ENCODE measurements around the gene GCSAM. TPM values are rescaled to one million over a fixed set of nuclear protein-coding genes. Genes with fewer than 3 reads are reported as not detected.
A peak's percentile ranks its signal among the peaks of the same experiment; 100 is the strongest.

The GCSAM gene
- polyA plus RNA-seq, 2 of the 4 experiments (the other 2 are of a cell fraction) = not detected

DNA sequence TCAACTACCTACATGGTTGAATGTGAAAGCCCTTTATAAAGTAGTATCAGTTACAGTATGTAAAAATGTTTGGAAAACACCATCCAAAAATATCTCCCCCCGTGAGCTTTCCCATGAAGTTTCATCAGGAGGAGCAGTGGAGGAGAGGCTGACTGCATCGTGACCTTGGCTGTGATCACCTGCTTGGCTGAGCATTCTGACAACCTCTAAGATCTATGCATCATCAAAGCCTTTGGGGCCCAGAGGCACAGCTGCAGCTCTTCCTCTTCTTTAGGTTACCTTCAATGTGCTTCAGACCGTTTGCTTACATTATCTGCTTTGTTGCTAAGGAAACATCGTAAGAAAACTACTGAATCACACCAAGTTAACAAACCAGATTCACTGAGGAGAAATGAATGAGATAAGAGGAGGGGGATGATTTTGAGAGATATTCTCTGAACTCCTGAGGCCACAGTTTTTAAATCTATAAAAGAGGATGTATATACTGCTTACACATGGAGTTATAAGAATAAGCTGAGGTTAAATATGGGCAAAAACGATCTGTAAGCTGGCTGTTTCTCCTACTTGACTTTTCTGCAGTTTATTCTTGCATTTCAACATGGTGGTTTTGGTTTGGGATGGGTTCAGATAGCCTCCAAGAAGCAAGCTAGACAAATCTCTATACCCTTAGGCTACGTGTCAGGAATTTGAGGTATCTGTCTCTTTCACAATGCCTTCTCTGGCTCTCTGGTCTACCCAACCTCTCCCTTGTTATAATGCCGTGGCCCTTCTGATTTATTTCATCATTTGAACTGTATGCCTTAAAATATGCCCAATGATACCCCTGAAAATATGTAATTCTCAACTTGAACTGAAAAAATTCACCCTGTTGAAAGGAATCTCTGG, 4.0 kb downstream of the GCSAM start:
- no peaks in the 10 kb centered on the region for H3K9me3 ChIP-seq
- POLR2A ChIA-PET = no interaction called here
- DNase-seq (ENCODE audit: low read depth in 1 of 2, low spot score in 1 of 2) (peak in 1 of 2 experiments; percentile 3), FAIRE-seq (no peak), ATAC-seq (no peak)
- TF ChIP-seq TP53 (CRISPR knock-in tag; IDR thresholded peaks at IDR 0.05) = no peak
- no peak for TF ChIP-seq NFE2L2 (conservative IDR thresholded peaks at IDR 0.05; ENCODE audit: low read length)
- no peak for TF ChIP-seq CHD2 (IDR thresholded peaks at IDR 0.05; ENCODE audit: low read length, partially characterized antibody)
- TF ChIP-seq ZFP36 (IDR thresholded peaks at IDR 0.05; ENCODE audit: borderline replicate concordance, partially characterized antibody) = no peak
- no peak for TF ChIP-seq SREBF2 (IDR thresholded peaks at IDR 0.05)
- TF ChIP-seq POLR2A (IDR thresholded peaks at IDR 0.05; ENCODE audit: low read length) = no peak
- TF ChIP-seq MYC (IDR thresholded peaks at IDR 0.05; ENCODE audit: borderline replicate concordance, low read length) = no peak
- TF ChIP-seq ZC3H11A (IDR thresholded peaks at IDR 0.05) = no peak
- TF ChIP-seq, protein P1, sequence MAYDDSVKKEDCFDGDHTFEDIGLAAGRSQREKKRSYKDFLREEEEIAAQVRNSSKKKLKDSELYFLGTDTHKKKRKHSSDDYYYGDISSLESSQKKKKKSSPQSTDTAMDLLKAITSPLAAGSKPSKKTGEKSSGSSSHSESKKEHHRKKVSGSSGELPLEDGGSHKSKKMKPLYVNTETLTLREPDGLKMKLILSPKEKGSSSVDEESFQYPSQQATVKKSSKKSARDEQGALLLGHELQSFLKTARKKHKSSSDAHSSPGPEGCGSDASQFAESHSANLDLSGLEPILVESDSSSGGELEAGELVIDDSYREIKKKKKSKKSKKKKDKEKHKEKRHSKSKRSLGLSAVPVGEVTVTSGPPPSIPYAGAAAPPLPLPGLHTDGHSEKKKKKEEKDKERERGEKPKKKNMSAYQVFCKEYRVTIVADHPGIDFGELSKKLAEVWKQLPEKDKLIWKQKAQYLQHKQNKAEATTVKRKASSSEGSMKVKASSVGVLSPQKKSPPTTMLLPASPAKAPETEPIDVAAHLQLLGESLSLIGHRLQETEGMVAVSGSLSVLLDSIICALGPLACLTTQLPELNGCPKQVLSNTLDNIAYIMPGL (CRISPR knock-in tag; IDR thresholded peaks at IDR 0.05; ENCODE audit: borderline replicate concordance) = no peak
- CTCF ChIA-PET = interaction anchor here (0.9 to 2.9 kb wide), 2 partner anchors 9 to 18 kb away, joined by 4 to 8 read pairs; no protein-coding TSS in a partner anchor
- H3K4me1 ChIP-seq = peaks cover 4% of the 10 kb centered on the region; the same call in 1 of the 3 replicates
- no peak overlapping the region for H3K4me2 ChIP-seq
- H3K4me3 ChIP-seq = no peak overlapping the region
- H3K27ac ChIP-seq = no peak overlapping the region
- WGBS (ENCODE audit: missing lambda C conversion rate) = 65% methylated on average over 7 of the region's 7 CpGs

DNA sequence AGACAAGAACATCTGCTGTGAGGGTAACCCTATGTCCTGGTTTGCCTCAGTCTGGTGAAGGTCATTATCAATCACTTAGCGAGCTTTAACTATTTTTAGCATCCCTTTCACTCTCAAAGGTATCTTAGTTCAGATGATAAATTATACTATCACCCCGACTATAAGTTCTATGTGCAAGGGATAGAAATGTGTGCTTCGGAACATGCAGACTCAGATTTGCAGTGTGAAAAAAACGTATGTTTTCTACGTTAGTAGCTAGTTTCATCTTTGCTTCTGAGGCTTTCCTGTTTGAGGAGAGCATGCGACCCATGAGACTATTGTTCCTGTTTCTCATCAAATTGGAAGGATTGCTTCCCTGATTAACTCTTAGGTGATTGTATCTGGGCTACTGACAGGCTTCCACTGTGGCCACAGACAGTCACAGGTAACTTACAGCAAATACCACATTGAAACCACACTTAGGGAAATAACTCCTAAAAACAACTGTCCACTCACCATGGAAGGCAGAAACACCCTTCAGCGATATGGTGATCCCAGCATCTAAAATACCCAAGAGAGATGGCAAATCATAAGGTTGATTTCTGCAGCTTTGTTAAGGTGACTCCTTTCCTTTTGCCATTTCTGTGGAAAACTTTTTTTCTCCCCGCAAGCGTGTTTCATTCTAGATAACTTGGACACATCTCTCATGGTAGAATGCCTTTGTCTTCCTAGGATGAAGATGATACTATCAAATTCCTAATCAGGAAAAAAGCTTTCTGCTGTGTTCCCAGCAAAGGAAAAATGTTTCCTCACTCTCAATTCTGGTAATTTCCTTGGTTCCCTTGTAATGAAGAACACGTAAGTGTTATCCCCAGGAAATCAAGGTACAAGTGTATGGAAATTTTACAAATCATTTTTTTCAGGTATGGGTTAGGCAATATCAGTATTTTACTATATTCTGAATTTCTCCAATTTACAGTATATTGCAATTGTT, 5.2 kb downstream of the GCSAM start:
- peaks cover 4% of the 10 kb centered on the region; the same call in 1 of the 3 replicates for H3K4me1 ChIP-seq
- no peak overlapping the region for H3K27ac ChIP-seq
- ChIA-PET POLR2A (no interaction called here), CTCF (interaction anchor here (0.6 to 2.9 kb wide), 4 partner anchors 8 to 1889 kb away, joined by 3 to 8 read pairs (median 4); no protein-coding TSS in a partner anchor)
- no peak for TF ChIP-seq ZSCAN20 (CRISPR knock-in tag; IDR thresholded peaks at IDR 0.05)
- no peak for TF ChIP-seq SREBF2 (IDR thresholded peaks at IDR 0.05)
- no peak for TF ChIP-seq RAD21 (conservative IDR thresholded peaks at IDR 0.05 in 1 of 2, IDR thresholded peaks at IDR 0.05 in 1 of 2)
- TF ChIP-seq CBX8 (IDR thresholded peaks at IDR 0.05) = no peak
- no peak for TF ChIP-seq EP300 (IDR thresholded peaks at IDR 0.05)
- TF ChIP-seq KDM5A (IDR thresholded peaks at IDR 0.05) = no peak
- TF ChIP-seq, protein P1 (CRISPR knock-in tag; IDR thresholded peaks at IDR 0.05; ENCODE audit: borderline replicate concordance) = no peak
- TF ChIP-seq, protein P2, sequence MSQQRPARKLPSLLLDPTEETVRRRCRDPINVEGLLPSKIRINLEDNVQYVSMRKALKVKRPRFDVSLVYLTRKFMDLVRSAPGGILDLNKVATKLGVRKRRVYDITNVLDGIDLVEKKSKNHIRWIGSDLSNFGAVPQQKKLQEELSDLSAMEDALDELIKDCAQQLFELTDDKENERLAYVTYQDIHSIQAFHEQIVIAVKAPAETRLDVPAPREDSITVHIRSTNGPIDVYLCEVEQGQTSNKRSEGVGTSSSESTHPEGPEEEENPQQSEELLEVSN (IDR thresholded peaks at IDR 0.05; ENCODE audit: borderline replicate concordance, low read depth) = no peak
- TF ChIP-seq ZNF302 (CRISPR knock-in tag; IDR thresholded peaks at IDR 0.05) = no peak
- TF ChIP-seq, protein P3, sequence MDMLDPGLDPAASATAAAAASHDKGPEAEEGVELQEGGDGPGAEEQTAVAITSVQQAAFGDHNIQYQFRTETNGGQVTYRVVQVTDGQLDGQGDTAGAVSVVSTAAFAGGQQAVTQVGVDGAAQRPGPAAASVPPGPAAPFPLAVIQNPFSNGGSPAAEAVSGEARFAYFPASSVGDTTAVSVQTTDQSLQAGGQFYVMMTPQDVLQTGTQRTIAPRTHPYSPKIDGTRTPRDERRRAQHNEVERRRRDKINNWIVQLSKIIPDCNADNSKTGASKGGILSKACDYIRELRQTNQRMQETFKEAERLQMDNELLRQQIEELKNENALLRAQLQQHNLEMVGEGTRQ (IDR thresholded peaks at IDR 0.05) = no peak
- no peak for TF ChIP-seq PHF8 (IDR thresholded peaks at IDR 0.05; ENCODE audit: borderline replicate concordance, low read depth)
- TF ChIP-seq HOXA7 (CRISPR knock-in tag; IDR thresholded peaks at IDR 0.05) = no peak
- no peak for TF ChIP-seq MAFK (IDR thresholded peaks at IDR 0.05; ENCODE audit: partially characterized antibody)
- no peak for TF ChIP-seq FOXS1 (CRISPR knock-in tag; IDR thresholded peaks at IDR 0.05)
- TF ChIP-seq CBX2 (IDR thresholded peaks at IDR 0.05; ENCODE audit: borderline replicate concordance, low read depth) = no peak
- no peak for TF ChIP-seq HOXB5 (CRISPR knock-in tag; IDR thresholded peaks at IDR 0.05)
- TF ChIP-seq MAZ (IDR thresholded peaks at IDR 0.05; ENCODE audit: borderline replicate concordance, low read depth, low read length) = no peak
- no peak for TF ChIP-seq JUNB (IDR thresholded peaks at IDR 0.05)
- ATAC-seq (no peak), DNase-seq (ENCODE audit: low read depth in 1 of 2, low spot score in 1 of 2) (no peak), FAIRE-seq (no peak)
- H3K4me2 ChIP-seq = no peak overlapping the region
- H3K9me3 ChIP-seq = no peaks in the 10 kb centered on the region
- 90% methylated on average over 10 of the region's 10 CpGs for WGBS (ENCODE audit: missing lambda C conversion rate)
- H3K4me3 ChIP-seq = no peak overlapping the region
